Activated CD4-positive, CD25-positive, alpha-beta regulatory T cell (primary cell): ENCODE measurements around the gene SESN3.
"Not testable (repeated sequence)": the region's sequence is repeated elsewhere in the genome, so short reads cannot be mapped to it uniquely, and the experiment has no call there.

ENCODE experiments used
- DNase-seq, 4 experiments: peaks; one replicate each; lab custom pipeline; 2025; lab: John Stamatoyannopoulos, UW

The SESN3 gene

DNA sequence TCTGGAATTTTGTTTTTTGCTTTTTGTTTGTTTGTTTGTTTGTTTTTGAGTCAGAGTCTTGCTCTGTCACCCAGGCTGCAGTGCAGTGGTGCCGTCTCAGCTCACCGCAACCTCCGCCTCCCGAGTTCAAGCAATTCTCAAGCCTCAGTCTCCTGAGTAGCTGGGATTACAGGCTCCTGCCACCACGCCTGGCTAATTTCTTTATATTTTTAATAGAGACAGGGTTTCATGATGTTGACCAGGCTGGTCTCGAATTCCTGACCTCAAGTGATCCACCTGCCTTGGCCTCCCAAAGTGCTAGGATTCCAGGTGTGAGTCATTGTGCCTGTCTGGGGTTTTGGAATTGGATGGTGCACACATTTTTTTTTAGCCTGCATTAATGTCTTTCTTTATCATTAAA, 20.9 kb upstream of the SESN3 start:
- not testable (repeated sequence) for DNase-seq

DNA sequence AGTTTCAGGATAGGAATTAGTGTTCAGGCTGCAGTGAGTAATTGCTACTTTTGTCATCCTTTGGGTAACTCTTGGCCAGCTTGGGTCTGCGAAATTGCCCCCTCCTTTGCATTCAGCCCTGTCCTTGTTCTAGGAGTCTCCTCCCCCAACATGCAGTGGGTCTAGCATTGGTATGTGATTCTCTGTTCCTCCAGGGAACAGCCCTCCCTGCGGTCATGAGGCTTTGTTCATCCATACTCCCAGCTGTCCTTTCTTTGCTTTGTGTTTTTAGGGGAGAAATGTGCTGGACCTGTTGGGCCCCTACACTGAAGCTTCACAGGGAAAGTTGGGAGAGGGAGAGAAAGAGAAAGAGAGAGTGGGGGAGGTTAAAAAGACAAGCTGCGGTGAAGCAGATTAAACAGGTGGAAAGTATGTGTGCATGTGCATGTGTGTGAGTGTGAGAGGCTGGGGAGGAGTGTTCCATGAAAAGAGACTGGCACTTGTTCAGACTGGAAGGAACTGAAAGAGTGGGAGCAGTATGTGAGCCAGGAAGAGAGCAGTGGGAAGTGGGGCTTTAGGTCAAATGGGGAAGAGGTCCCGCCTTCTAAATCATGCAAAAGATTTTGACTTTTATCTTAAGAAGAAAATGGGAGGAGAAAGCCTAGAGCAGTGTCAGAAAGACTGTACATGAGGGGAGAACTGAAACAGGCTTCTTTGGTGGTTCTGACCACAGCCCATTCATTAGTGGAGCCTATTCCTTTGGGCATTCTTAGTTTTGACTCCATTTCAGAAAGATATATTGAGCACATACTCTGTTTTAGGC, 17.9 kb upstream of the SESN3 start:
- no peak for DNase-seq

DNA sequence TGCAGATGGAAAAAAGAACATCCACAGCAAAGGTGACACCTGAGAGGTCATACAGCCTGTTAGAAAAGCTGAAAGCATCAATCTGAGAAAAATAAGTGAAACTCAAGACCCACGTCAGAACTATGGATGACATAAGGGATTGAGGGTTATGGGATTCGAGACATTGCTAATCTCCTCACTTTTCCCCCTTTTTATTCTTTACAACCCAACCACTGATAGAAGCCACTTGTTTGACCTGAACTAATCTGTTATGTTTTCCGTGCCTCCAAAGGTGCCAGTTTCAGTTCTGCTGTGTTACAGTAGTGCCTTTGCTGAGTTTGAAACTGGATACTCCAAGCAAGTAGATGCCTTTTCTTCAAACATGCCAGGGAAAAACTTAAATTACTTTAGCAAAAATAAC, 16.9 kb upstream of the SESN3 start:
- DNase-seq: no peak

DNA sequence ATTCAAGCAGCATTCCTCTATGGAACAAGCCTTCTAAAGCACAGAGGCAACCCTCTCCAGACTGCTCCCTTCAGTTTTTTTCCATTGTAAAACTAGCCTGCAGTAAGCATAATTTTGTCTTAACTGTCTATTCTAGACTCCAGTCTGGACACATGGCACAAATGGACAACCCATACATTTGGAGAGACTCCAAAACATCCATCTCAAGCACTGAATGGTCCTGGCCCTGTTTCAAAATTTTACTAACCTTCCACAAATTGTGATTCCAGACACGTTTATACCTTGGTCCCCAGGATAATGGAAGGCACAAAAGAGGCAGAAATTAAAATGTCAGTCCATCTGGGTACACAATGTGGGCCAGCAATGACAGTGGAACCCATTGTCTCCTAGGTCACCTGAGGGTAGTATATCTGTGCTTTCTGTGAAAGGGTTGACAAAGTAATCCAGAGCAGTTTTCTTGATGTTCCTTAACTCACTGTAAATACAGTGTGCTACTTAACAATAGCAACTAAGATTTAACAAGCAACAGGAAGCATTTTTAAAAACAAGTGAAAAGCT, 16.2 kb upstream of the SESN3 start:
- no peak for DNase-seq

DNA sequence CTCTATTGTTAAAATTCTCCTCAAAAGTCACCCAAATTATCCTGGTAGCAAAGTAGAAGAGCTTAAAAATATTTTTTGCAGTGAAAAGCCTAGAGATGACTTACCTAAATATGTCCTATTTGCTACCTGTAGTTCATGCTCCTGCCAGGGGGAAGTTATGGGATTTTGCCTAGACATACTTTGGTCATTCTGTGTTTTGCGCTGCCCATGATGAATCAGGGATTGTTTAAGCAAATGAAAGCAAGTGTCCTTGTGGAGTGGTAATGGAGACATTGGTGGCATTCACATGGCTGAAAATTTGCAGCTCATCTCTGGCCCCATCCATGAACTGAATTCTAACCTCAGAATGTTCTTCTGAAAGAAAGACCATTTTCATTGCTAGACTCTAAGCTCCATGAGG, 14.6 kb upstream of the SESN3 start:
- DNase-seq: no peak

DNA sequence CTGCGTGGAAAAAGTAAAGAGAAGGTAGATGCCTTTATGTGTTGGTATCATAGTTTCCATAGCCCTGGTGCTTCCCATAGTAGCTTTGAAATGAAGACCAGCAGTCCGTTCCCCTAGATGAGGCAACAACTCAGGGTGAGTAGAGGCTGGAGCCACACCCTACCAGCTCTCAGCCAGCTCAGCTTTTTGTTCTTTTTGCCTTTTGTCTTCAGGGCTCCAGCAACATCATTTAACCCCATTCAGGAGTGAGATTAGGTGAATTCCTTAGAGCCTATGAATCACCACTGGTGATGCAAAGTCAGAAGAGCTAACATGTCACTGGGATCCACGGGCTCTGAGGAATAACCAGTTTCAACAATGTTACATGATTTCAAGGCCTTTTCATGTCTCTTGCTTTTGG, 14.0 kb upstream of the SESN3 start:
- DNase-seq: no peak

DNA sequence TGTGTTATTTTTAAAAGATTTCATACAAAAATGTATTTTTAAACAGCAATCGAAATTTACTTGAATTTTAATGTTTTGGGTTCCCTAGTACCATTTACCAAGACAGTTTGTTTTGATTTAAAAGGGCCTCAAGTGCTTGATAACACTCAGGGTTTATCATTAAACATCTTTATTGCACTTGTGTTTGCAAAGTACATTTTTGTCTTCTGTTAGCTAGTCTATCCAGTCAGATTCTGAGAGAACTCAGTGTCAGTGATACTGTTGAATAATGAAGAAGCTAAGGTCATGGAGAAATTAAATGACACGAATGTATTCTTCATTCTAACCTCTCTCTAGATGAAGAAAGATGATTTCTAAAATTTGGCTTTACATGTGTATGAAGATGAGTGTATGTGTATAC, 12.7 kb upstream of the SESN3 start:
- no peak for DNase-seq

DNA sequence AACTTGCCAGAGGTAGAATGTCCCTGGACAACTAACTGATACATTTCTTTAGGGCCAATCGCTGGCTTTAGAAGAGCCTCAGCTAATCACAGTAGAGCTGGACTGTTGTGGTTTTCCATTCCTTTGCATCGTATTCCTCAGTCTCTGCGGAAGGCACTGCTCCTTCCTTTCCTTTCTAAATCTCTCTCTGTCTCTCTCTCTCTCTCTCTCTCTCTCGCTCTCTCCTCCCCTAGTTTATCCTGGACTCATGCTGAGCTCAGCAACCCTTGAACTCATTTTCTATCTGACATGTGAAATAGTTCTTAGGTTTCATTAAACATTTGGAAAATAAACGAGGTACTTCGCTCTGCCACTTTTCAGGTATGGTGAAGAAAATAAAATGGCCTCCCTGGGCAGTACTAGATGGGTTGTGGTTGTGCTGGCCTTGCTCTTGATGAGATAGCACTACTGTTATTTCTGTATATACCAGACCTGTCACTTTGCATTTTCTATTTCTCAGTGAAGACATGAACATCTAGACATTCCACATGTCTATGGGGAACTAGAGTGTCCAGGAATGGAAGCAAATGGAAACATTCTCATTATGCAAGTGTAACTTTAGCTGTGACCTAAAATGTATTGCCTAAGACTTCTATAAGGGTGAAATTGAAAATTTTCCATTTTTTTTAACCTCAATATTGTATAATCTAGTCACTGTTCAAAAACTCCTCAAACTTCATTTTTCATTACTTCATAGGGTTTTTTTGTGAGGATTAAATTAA, 12.0 kb upstream of the SESN3 start:
- no peak for DNase-seq

DNA sequence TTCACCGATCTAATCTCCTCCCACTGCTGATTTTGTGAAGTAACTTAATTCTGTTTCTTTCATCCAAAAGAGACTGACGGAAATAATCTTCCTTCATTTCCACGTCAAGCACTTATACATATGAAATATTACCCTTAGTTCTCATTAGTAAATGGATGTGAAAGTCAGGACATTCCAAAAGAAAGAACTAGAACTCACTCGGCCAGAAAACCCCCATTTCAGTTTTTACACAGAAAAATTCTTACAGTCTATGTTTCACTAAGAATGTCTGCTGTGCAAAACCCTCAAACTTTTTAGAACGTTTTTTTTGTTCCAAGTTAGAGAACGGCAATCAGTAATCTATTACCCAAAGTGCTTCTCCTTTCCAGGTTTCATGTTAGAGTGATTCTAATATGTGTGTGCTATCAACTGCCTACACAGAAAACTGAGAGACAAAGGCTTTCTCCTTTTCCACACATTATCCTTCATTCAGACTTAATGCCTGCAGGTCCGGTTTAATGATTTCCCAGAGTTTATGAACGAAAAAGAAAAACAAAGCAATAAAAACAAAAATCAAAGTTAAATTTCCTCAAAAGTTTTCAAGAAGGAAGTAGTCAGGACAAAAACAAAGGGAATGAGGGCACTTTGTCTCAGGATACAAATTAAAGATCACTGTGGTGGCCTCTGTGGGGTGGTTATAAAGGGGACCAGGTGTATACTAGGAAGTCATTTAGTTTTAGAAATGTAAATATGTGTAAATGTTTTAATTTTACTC, 11.3 kb upstream of the SESN3 start:
- DNase-seq: no peak

DNA sequence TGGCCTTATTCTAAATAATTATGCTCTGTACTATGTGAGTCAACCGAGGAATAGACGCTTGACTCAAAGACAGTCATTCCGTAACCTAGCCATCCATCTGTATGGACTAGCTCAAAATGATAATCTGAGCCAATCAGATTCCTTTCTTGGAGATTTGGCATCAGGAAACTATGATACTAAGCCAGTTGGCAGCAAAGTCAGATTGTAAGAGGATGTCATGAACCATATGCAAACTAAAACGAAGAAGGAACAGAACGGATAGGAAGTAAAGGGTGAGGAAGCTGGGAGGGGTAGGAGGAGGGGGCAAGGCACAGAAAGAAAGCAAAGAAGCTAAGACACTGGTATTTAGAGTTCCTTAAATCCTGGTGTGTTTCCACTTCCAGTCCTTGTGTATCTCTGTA, 10.7 kb upstream of the SESN3 start:
- DNase-seq: no peak

DNA sequence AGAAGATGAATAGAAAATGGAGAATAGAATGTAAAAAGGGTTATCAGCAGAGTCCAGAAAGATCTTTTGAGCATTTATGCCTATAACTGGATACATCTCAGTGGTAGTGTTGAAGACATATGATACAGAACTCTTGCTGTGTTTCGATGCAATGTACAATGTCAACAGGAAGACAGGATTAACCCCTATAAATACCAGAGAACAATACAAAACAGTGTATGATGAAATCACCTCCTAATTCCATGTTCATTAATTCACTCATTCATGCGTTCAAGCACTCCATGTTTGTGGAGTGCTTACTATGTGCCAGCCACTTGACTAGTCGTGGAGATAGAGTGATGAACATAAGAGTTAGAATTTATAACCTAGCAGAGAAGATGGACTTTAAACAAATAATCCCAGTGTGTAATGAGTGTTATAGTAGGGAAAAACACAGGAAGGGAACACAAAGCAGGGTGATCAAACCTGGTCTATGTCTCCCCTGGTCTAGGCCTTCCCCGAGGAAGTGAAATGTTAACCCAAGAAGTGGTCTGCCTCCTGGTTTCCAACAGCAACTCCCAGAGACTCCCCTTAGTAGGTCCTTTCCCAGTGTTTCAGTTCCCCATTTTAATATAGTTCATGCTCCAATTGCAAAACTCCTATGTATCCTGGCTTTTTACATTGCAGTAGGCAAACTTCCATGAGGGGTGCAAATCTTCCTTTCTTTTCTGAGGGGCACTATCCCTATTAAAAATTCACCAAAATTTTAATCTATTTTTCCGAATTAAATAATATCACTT, 9.1 kb upstream of the SESN3 start:
- no peak for DNase-seq

DNA sequence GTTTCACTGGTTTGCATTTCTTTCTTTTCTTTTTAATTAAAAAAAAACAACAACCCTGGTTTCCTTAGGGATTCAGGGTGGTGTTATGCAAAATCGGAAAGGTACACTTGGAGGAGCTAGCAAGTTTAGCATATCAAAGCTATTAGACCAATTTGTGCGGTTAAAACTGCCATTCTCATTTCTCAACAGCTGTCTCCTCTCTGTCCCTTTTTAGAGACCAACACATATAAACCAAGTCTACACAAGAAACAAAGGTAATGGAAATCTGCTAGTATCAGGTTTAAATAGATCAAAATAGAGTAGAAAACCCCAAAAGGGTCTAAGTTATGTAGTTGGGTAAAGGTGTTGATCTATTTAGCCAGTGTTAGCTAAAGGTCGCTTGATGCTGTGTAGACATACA, 1.7 kb upstream of the SESN3 start:
- no peak for DNase-seq

DNA sequence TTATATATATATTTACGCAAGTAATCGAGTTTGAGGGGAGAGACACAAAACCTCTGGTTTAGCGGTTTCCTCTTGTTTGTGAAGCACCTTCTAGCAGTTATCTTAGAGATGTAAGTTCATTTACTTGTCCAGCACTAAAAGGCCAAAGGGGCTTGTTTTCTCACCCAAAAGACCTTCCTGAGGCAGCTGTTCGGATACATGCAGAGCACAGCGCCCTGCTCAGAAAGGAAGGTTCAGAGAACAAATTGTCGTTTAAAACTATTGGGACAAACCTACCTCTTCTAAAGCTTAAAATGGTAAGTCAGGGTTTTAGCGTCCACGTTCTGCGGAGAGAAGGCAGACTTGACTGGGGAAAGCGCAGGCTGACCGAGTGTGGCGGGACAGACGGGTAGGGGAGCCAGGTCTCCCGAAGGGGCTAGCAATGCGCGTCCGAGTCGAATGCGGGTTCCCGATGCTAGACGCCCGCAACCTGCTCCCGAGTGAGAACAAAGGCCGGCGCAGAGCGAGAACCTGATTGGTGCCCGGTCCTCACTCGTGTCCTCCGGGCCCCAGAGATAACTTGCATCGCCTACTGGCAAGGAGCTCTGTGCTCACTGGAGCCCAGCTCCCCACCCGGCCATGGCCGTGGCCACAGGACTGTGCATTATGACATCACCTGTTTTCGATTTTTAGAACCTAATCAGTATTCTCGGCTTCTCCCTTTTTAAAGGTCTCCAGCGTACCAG, 1.0 kb upstream of the SESN3 start:
- DNase-seq: peak; percentile 17 to 50 (median 36)

DNA sequence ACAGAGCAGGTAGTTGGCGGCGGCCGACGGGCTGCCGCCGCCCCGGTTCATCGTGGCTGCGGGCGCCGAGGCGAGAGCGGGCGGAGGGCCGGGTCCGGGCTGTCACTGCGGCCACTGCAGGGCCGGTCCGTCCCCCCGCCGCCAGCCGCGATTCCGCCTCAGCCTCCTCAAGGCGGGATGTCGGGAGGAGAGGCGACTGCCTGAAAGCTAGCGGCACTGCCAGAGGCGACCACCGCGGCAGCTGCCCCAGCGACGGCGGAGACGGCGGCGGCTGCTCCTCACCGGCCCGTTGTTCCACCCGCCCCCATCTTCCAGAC, 234 bp downstream of the SESN3 start:
- DNase-seq: peak in 1 of 4 experiments; percentile 41

DNA sequence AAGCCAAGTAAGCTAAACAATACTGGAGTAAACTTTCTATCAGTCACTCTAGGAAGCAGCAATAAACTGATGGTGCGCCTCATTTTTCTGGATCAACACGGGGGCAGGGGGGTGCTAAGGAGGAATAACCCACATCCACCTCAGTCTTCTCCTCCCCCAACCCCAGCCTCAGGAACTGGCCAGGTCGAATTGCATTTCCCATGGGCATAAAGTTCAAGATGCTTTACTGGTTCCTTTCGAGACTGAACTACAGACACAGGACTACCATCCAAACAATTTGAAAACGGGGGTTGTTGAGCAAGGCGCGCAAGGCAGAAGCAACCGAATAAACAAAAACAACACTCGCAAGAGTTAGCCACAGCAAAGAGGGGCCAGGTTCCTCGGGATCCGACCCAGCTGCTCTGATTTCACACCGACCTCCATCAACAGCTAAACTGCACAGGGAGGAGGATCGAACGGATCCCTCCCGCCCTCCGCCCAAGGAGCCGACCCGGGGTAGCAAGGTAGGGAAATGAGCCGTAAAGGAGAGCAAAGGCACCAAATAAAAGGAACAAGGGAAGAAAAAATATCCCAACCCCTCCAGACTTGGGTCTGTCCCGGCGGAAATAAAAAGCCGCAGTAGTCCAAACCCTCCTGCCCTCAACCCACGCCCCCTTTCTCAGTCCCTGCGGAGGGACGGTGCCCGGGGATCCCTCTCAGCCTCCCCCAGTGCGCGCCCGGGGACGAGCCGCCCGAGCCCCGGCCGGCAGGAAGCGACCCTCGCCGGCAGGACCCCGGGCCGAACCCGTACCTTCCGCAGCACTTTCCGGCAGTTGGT, 801 bp downstream of the SESN3 start:
- DNase-seq: peak in 3 of 4 experiments; percentile 15 to 25 (median 15)

DNA sequence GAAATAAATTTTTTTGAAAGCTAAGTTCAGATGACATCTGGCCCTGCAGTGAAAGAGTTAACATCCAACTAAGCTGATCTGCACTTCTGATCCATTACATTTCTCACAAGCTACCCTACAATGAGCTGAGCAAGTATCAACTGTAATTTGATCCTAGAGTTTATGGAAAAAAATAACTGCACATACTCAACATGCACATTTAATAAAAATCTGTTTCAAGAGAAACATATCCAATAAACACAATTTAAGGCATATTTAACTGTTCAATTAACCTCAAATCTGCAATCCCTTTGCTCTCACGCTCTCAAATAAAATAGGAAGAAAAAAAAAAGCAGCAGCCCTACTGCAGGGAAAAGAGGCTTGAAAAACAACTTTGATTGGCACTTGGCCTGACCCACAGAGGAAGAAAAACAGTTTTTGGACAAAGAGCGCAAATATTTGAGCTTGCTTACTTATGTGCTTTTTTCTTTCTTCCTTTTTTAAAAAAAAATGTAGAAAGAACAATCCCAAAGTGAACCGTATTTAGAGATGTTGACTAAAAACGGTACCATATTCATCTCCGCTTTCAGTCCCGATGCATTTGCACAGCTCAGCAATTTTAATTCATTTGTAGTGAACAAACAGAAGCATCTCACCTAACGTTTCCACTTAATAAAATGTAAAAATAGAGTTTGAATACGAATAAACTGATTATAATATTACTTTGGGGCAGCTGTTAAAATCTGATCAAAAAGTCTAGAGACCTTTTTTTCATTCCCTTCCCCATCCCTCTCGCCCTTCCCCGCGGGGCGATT, 1.6 kb downstream of the SESN3 start:
- no peak for DNase-seq

DNA sequence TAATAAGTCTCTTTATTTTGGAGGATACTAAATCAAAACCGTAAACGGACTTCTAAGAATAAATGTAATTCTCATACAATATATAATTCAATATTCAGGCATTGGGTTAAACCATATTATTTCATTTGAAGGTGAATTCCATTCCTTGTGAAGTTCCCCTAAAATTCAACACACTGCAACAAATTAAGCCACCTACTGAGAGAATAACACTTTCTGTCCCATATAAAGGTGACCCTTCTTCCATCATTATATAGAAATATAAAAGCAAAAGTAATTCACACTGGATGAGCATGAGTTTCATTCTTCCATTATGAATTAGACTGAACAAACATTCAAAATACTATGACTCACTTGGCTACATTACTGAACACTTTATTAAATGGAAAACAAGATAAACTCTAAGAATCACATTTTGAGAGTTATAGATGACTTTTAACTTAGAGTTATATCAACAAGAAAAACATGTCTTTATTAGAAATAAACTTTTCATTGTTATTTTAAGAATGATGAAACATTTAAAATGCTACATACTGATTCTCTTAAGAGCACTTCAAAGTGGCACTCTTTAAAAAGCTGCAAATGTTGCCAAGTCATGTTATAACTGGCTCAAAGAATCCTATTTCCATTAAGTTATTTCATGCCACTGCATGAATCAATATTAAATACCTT, 2.8 kb downstream of the SESN3 start:
- no peak for DNase-seq

DNA sequence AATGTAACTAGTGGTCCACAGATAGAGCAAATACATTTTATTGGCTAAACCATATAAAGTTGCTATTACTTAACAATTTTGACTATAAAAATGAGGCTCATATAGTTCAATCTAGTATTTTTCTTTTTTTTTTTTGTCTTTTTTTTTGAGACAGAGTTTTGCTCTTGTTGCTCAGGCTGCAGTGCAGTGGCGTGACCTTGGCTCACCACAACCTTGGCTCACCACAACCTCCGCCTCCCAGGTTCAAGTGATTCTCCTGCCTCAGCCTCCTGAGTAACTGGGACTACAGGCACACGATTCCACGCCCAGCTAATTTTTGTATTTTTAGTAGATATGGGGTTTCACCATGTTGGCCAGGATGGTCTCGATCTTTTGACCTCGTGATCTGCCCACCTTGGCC, 3.9 kb downstream of the SESN3 start:
- DNase-seq: not testable (repeated sequence)

DNA sequence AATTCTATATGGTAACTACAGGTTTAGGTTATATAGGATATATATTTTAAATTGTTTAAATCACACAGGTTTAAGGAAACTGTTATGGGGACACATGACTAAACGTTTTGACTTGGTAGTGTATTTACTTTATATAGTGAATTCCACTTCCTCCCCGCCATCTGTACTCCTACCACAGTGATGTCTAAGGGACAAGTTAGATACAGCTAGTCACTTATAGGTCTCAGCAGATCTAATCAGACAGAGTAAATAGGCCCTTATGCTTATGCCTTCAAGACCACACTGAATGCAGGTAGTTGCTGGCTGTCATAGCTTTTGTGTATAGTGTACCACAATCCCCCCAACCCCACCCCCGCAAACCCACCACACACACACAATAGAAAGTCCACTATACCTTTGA, 8.2 kb downstream of the SESN3 start:
- DNase-seq: no peak
